BJ (cell line): ENCODE data around the gene ARCN1. TPM values are rescaled to one million over a fixed set of nuclear protein-coding genes. Genes with fewer than 3 reads are reported as not detected.

Source experiments
- CTCF ChIA-PET: fragments of 350-600 bp; formaldehyde crosslinking; extraction: SDS; loops from one replicate; lab custom pipeline; 2021; ENCODE audit warnings: antibody characterized with exemption, inconsistent platforms; lab: Yijun Ruan, JAX
- POLR2A ChIA-PET: fragments of 300-600 bp; sonication (Branson Sonifier 250); formaldehyde crosslinking; extraction: SDS; loops from one replicate; lab custom pipeline; 2021; ENCODE audit warnings: antibody characterized with exemption; lab: Charles Lee
- DNase-seq: peaks from one replicate; pipeline ENCODE4 v3.0.0-alpha.2; 2011; ENCODE audit warnings: low read depth
- H3K27me3 ChIP-seq: 2 replicates; pipeline ENCODE4 v1.6.0; 2011; ENCODE audit warnings: low read length; ENCODE audit not compliant: control insufficient read depth, insufficient read depth
- H3K36me3 ChIP-seq: 2 replicates; pipeline ENCODE4 v1.5.1; 2011; ENCODE audit warnings: low read length; ENCODE audit not compliant: control insufficient read depth, insufficient read depth
- H3K4me3 ChIP-seq: 2 replicates; pipeline ENCODE4 v1.5.1; 2011; ENCODE audit warnings: low read depth, mild to moderate bottlenecking, control low read depth, low read length
- CTCF ChIP-seq: IDR thresholded peaks from 2 replicates; pipeline ENCODE4 v1.5.1; 2011; ENCODE audit warnings: low read depth, mild to moderate bottlenecking, control low read depth, inconsistent platforms, low read length, moderate library complexity; ENCODE audit not compliant: insufficient read depth
- polyA plus RNA-seq: library from polyadenylated mRNA; depleted of rRNA; stranded (reverse); fragments of >200 nt; gene quantifications from 2 replicates; pipeline ENCODE4 v1.2.3, GENCODE V29; 2011; rRNA removed
- small RNA-seq: library from RNA; depleted of rRNA; stranded (forward); fragments of <200 nt; gene quantifications from one replicate; pipeline ENCODE3, GENCODE V24; 2012; ENCODE audit warnings: low replicate concordance, low read depth; ENCODE audit not compliant: insufficient read length

ARCN1 gene
- polyA plus RNA-seq, 1 experiment, result 206 TPM

- peaks cover 62% of the 10 kb centered on the region for H3K36me3 ChIP-seq
- ChIA-PET POLR2A (no interaction called here), CTCF (interaction anchor here (0.8 to 2.7 kb wide), 3 partner anchors 13 to 35 kb away, joined by 3 to 12 read pairs (median 3); no protein-coding TSS in a partner anchor)
- H3K27me3 ChIP-seq, result no peaks in the 10 kb centered on the region
- DNase-seq, result no peak
- TF ChIP-seq CTCF, result no peak
- no peak overlapping the region for H3K4me3 ChIP-seq
Observed at GRCh38 chr11:118646393-118646792, 74.2 kb downstream of the ARCN1 start.

- CTCF ChIA-PET, result interaction anchor here (0.7 to 2.7 kb wide), 3 partner anchors 11 to 277 kb away, joined by 3 to 12 read pairs (median 3); partner anchors contain the start of gene BCL9L
- DNase-seq, result no peak
- peaks cover 55% of the 10 kb centered on the region for H3K36me3 ChIP-seq
- no peak for TF ChIP-seq CTCF
- H3K27me3 ChIP-seq, result no peaks in the 10 kb centered on the region
- POLR2A ChIA-PET, result no interaction called here
- no peak overlapping the region for H3K4me3 ChIP-seq
Observed at GRCh38 chr11:118648291-118648690, 76.1 kb downstream of the ARCN1 start.

- Histone ChIP-seq H3K4me3 (no peak overlapping the region), H3K36me3 (peaks cover 41% of the 10 kb centered on the region), H3K27me3 (no peaks in the 10 kb centered on the region)
- POLR2A ChIA-PET, result no interaction called here
- no peak for DNase-seq
- no peak for TF ChIP-seq CTCF
- CTCF ChIA-PET, result interaction anchor here (1.8 kb wide), 1 partner anchor 9 kb away, joined by 5 read pairs; no protein-coding TSS in a partner anchor
Observed at GRCh38 chr11:118649941-118650340, 77.7 kb downstream of the ARCN1 start.

- peaks cover 36% of the 10 kb centered on the region for H3K36me3 ChIP-seq
- DNase-seq, result no peak
- ChIA-PET POLR2A (no interaction called here), CTCF (interaction anchor here (1.8 kb wide), 1 partner anchor 9 kb away, joined by 5 read pairs; no protein-coding TSS in a partner anchor)
- no peak for TF ChIP-seq CTCF
- H3K27me3 ChIP-seq, result no peaks in the 10 kb centered on the region
- H3K4me3 ChIP-seq, result no peak overlapping the region
Observed at GRCh38 chr11:118650366-118650765, 78.2 kb downstream of the ARCN1 start.

GRCh38 chr11:118651820-118652219 lies 79.6 kb downstream of the ARCN1 start:
- no peak for TF ChIP-seq CTCF
- DNase-seq, result no peak
- H3K27me3 ChIP-seq, result no peaks in the 10 kb centered on the region
- peaks cover 37% of the 10 kb centered on the region for H3K36me3 ChIP-seq
- POLR2A ChIA-PET, result no interaction called here
- H3K4me3 ChIP-seq, result no peak overlapping the region
- CTCF ChIA-PET, result interaction anchor here (1.8 kb wide), 1 partner anchor 8 kb away, joined by 5 read pairs; no protein-coding TSS in a partner anchor

Small RNA genes lying within 50 kb of the gene (small RNA-seq; reads per million reads assigned to genes)
- not detected for gene RNU6-1157P

Other genes with a start within 250 kb of the ARCN1 start
- not detected in 2 replicates for gene CD3D, start 229.7 kb upstream of the ARCN1 start, polyA plus RNA-seq
- gene CD3G, start 228.1 kb upstream of the ARCN1 start, polyA plus RNA-seq, result not detected in 2 replicates
- gene UBE4A, start 212.8 kb upstream of the ARCN1 start, polyA plus RNA-seq, result 15.9 and 24.7 TPM in 2 replicates
- gene ATP5MG, start 170.8 kb upstream of the ARCN1 start, polyA plus RNA-seq, result 170 and 266 TPM in 2 replicates
- 19.8 and 21.9 TPM in 2 replicates for gene KMT2A, start 135.9 kb upstream of the ARCN1 start, polyA plus RNA-seq
- gene TTC36, start 44.9 kb upstream of the ARCN1 start, polyA plus RNA-seq, result not detected in 2 replicates
- 16.1 and 30.2 TPM in 2 replicates for gene TMEM25, start 41.2 kb upstream of the ARCN1 start, polyA plus RNA-seq
- gene IFT46, start 6.5 kb upstream of the ARCN1 start, polyA plus RNA-seq, result 34.8 and 41.4 TPM in 2 replicates
- 51.1 and 74.7 TPM in 2 replicates for gene PHLDB1, start 35.2 kb downstream of the ARCN1 start, polyA plus RNA-seq
- gene TREH, start 107.2 kb downstream of the ARCN1 start, polyA plus RNA-seq, result not detected in 2 replicates
- 23.7 and 49.8 TPM in 2 replicates for gene DDX6, start 218.8 kb downstream of the ARCN1 start, polyA plus RNA-seq